GM10248 (cell line): Measurements from ENCODE around the gene MOB1A.
"Not testable (repeated sequence)": the region's sequence is repeated elsewhere in the genome, so short reads cannot be mapped to it uniquely, and the experiment has no call there.

Experiments used
- CTCF ChIA-PET: fragments of 300-600 bp; sonication (Branson Sonifier 250); formaldehyde crosslinking; extraction: SDS; loops from one replicate; lab custom pipeline; 2021; ENCODE audit warnings: antibody characterized with exemption; lab: Yijun Ruan, JAX
- POLR2A ChIA-PET: fragments of 350-650 bp; sonication (Branson Sonifier 250); formaldehyde crosslinking; extraction: SDS; loops from one replicate; lab custom pipeline; 2020; ENCODE audit warnings: antibody characterized with exemption; lab: Yijun Ruan, JAX
- DNase-seq: peaks from one replicate; pipeline ENCODE4 v3.0.0; 2012; ENCODE audit errors: extremely low spot score
- CTCF ChIP-seq: IDR thresholded peaks from 2 replicates; pipeline ENCODE4 v1.5.1; 2012; ENCODE audit warnings: mild to moderate bottlenecking, low read depth; ENCODE audit errors: extremely low read depth, missing control alignments, control extremely low read depth

MOB1A gene

GRCh38 chr2:74131901-74132300 is 46.8 kb downstream of the MOB1A start:
- CTCF ChIA-PET: interaction anchor here (1.1 kb wide), 1 partner anchor 11 kb away, joined by 5 read pairs; no protein-coding TSS in a partner anchor
- TF ChIP-seq CTCF: no peak
- no peak for DNase-seq
- POLR2A ChIA-PET: no interaction called here

GRCh38 chr2:74130211-74130995 is 48.3 kb downstream of the MOB1A start:
- ChIA-PET POLR2A (no interaction called here), CTCF (no interaction called here)
- no peak for DNase-seq
- no peak for TF ChIP-seq CTCF

GRCh38 chr2:74128206-74128605 is 50.5 kb downstream of the MOB1A start:
- ChIA-PET POLR2A (interaction anchor here (0.7 kb wide), 2 partner anchors 18 to 895 kb away, joined by 3 to 15 read pairs; partner anchors contain the start of gene PRADC1), CTCF (interaction anchor here (1.7 to 1.8 kb wide), 2 partner anchors 24 to 36 kb away, joined by 4 read pairs; no protein-coding TSS in a partner anchor)
- no peak for TF ChIP-seq CTCF
- DNase-seq: no peak

- DNase-seq, POLR2A ChIA-PET, CTCF ChIA-PET: not testable (repeated sequence)
Observed at GRCh38 chr2:74123955-74124354, 54.7 kb downstream of the MOB1A start.

GRCh38 chr2:74121846-74122245 is 56.8 kb downstream of the MOB1A start:
- POLR2A ChIA-PET, DNase-seq: not testable (repeated sequence)
- CTCF ChIA-PET: interaction anchor here (1.4 to 2.1 kb wide), 3 partner anchors 29 to 214 kb away, joined by 3 to 5 read pairs (median 4); no protein-coding TSS in a partner anchor

- peak; percentile 94 for DNase-seq
Observed at GRCh38 chr2:74119912-74120825, 58.5 kb downstream of the MOB1A start.

More at GRCh38 chr2:74119912-74120825, 58.5 kb downstream of the MOB1A start:
- POLR2A ChIA-PET: interaction anchor here (0.6 kb wide), 1 partner anchor 359 kb away, joined by 5 read pairs; no protein-coding TSS in a partner anchor
- CTCF ChIA-PET: interaction anchor here (0.9 to 2.1 kb wide), 20 partner anchors 8 to 304 kb away, joined by 3 to 20 read pairs (median 4); partner anchors contain the start of genes BOLA3 and MOB1A
- peak; percentile 88 for TF ChIP-seq CTCF
